GM19240 (cell line): ENCODE results near the gene DGKD.

Experiments
- DNase-seq: peaks from one replicate; pipeline ENCODE4 v3.0.0; 2011; ENCODE audit warnings: low spot score; ENCODE audit not compliant: insufficient read length

Gene DGKD

GRCh38 chr2:233426619-233427342 lies 72.5 kb downstream of the DGKD start:
- DNase-seq: no peak

DNA sequence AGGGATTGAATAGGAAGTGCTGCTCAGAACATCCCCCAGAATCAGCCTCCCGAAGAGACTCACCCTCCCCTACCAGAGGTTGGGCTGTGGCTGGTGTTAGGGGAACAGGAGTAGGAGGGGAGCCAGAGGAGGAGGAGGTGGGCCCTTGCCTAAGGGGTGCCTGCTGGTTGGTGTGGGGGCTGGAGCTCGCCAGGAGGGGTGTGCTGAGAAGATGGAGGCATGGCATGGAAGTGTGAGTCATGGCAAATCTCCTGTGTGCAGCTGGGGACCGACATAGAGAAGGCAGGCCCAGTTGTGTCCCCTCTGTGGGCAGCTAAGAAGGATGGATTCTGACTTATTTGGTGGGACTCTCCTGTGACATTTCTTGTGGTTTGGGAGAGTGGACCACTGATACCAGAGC lies 73.7 kb downstream of the DGKD start:
- DNase-seq: no peak

DNA sequence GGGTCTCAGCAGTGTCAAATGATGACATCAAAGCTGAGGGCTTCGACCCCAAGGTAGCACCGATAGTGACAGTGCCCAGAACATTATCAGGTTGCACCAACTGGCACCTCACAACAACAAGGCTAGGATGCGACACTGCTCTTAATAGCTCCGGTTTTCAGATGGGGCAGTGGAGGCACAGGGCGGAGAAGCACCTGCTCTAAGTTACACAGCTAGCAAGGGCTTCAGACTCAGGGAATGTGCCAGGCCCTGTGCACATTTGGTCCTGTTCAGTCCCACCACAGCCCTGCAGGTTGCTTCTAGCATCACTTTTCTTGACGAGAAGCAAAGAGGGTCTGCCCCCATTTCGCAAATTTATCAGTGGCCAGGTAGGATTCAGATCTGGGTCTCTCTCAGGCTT lies 74.1 kb downstream of the DGKD start:
- DNase-seq: no peak

DNA sequence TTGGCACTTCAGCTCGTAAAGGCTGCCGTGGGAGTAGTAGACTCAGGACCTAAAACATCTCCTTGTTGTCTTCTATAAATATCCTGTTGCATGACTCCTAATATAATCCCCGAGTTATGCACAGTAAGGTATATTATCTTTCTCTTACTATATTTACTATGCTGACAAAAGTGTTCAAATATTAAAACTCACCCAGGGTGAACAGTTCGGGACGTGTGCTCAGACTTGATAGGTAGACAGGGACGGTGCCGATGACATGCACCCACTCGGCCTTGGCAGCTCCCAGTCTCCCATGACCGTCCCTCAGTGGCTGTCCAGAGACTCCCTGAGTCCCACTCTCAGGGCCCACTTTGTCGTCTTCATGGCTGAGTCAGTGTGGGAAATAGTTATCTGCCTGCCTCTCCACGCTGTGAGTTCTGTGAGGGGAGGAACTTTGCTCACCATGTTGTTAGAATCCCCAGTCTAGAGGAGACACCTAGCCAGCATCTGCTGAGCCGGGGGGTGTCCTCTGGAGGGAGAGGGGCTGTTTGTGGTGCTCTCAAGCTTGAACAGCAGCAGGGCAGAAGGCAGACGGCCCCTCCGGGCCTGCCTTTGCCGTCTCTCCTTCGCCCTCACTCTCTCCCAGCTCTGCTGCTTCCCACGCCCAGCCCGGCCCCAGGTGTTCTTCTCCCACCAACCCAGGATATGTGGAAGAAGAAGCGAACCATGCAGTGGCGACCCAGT lies 75.0 kb downstream of the DGKD start:
- DNase-seq: no peak

DNA sequence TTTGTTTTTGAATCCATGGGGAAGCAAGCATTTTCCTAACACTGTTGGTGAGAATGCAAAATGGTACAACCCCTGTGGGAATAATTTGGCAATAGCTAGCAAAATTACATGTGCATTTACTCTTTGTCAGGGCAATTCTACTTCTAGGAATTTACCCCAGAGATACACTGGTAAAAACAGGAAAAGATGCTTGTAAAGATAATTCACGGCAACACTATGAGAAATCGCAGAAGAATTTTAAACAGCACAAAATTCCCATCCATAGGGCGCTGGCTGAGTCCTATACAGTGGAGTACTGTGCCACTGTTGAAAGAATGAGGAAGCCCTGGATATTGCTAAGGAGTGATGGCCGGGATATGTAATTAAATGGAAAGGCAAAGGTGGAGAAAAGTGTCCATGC lies 75.8 kb downstream of the DGKD start:
- DNase-seq: no peak

- DNase-seq: no peak
These were observed 76.4 kb downstream of the DGKD start for GRCh38 chr2:233430651-233431050.

GRCh38 chr2:233433029-233433428 lies 78.7 kb downstream of the DGKD start:
- DNase-seq: no peak

DNA sequence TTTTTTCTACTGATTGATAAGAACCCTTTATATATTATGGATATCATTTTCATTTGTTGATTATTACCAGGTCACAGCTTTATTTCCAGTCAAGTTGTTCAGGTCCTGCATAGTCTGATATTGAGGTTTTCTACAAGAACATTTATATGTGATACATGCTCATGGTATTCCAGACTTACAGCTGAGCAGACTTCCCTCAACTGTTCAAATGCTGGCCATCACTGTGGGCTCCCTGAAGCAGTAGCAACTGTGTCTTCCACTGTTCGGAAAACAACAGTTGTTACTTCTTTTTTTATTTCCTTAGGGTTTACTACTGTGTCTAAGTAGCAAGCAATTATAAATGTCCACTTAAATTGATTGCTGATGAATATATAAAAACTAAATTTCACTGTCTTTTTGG lies 79.5 kb downstream of the DGKD start:
- no peak for DNase-seq

- DNase-seq: no peak
These were observed 80.5 kb downstream of the DGKD start for GRCh38 chr2:233434666-233435330.

- DNase-seq: no peak
These were observed 81.3 kb downstream of the DGKD start for GRCh38 chr2:233435436-233436190.

DNA sequence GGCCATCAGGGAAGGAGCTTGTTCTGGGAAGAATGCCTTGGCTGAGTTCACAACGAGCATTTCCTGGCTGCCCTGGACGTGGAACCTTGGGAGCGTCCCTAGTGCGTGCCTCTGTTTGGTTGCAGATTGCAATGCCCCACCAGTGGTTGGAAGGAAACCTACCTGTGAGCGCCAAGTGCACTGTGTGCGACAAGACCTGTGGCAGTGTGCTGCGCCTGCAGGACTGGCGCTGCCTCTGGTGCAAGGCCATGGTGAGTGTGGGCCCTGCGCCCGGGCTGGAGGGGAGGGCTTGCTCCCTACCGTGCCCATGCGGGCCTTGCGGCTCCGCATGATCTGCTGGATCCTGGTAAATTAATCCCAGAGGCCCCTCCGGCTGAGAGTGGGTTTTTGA lies 81.9 kb downstream of the DGKD start:
- no peak for DNase-seq

- no peak for DNase-seq
These were observed 82.6 kb downstream of the DGKD start for GRCh38 chr2:233436691-233437438.

- no peak for DNase-seq
These were observed 83.2 kb downstream of the DGKD start for GRCh38 chr2:233437439-233437955.

GRCh38 chr2:233438573-233439147 lies 84.4 kb downstream of the DGKD start:
- DNase-seq: no peak

DNA sequence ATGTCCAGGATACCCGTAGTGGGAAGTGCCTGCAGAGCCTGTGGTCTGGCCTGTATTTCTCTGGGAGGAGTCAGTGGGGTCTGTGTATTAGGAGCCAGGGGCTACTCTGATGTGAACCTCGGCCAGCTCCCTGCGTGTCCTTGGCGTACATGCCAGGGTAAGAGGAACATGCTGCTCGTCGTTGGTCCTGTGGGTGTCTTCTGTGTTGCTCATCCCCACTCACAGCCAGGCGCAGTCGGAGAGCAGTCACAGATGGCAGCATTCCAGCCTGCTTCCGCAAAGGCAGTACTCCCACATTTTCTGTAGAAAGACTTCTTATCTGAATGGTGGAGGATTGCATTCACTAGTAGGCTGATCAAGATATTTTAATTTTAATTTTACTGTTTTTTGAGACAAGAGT lies 84.9 kb downstream of the DGKD start:
- DNase-seq: no peak

DNA sequence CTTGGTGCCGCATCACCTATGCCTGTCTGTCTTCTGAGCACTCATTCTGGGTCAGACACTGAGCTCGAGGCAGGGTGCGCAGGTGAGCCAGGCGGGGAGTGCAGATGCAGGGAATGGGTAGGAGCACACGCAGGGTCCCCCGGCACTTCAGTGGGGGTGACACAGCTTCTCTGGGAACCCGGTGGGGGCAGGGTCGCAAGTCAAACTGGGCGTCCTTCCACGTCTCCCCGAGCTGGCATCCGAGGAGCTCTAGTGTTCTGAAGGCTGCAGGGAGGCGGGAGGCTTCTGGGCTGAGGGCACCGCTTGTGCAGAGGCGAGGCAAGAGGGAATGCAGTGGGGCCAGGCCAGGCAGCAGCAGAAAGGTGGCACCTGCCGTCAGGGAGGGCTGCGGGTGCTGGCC lies 86.0 kb downstream of the DGKD start:
- DNase-seq: no peak

DNA sequence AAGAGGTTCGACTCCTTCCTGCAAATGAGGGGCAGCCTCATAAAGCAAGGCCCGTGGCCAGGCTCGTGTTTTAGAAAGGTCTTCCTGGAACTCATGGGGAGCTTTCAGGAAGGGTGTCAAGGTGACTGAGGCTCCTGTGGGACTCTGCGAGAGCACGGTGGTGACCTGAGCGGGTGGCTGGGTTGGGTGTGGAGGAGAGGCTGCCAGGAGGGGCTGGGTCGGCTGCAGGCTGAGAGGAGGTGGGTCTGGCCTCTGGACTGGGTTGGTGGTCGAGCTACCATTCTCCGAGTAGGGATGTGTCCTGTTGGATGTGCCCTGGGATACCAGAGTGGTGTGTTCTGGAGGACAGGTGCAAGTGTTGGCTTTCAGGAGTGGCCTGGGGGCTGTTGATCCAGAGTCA lies 86.4 kb downstream of the DGKD start:
- no peak for DNase-seq

GRCh38 chr2:233441161-233442027 lies 87.1 kb downstream of the DGKD start:
- no peak for DNase-seq

GRCh38 chr2:233442028-233442310 lies 87.7 kb downstream of the DGKD start:
- no peak for DNase-seq
